DMS 273 (cell line): ENCODE measurements around the gene SAMHD1.
A peak's percentile ranks its signal among the peaks of the same experiment; 100 is the strongest.
"Not testable (repeated sequence)": the region's sequence is repeated elsewhere in the genome, so short reads cannot be mapped to it uniquely, and the experiment has no call there.

Source experiments
- DNase-seq: peaks from one replicate; lab custom pipeline; 2025; ENCODE audit not compliant: unreplicated experiment; lab: John Stamatoyannopoulos, UW

The SAMHD1 gene

DNA sequence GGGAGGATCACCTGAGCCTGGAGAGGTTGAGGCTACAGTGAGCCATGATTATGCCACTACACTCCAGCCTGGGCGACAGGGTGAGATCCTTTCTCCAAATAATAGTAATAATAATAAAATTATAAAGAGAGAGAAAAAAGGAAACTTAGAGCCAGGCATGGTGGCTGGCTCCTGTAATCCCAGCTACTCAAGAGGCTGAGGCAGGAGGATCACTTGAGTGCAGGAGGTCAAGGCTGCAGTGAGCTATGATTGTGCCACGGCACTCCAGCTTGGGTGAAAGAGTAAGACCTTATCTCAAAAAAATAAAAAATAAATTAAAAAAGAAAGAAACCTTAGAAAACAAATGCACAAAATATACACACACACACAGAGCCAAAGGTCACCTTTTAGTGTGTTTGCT is 5.2 kb upstream of the SAMHD1 start:
- DNase-seq, result no peak

DNA sequence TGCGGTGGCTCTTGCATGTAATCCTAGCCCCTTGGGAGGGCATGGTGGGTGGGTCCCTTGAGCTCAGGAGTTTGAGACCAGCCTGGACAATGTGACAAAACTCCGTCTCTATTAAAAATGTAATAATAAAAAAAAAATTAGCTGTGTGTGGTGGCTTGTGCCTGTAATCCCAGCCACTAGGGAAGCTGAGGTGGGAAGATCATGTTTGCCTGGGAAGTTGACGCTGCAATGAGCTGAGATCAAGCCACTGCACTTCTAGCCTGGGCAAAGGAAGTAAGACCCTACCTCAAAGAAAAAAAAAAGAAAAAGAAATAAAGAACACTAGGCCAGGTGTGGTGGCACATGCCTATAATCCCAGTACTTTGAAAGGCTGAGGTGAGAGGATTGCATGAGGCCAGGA is 4.5 kb upstream of the SAMHD1 start:
- no peak for DNase-seq

DNA sequence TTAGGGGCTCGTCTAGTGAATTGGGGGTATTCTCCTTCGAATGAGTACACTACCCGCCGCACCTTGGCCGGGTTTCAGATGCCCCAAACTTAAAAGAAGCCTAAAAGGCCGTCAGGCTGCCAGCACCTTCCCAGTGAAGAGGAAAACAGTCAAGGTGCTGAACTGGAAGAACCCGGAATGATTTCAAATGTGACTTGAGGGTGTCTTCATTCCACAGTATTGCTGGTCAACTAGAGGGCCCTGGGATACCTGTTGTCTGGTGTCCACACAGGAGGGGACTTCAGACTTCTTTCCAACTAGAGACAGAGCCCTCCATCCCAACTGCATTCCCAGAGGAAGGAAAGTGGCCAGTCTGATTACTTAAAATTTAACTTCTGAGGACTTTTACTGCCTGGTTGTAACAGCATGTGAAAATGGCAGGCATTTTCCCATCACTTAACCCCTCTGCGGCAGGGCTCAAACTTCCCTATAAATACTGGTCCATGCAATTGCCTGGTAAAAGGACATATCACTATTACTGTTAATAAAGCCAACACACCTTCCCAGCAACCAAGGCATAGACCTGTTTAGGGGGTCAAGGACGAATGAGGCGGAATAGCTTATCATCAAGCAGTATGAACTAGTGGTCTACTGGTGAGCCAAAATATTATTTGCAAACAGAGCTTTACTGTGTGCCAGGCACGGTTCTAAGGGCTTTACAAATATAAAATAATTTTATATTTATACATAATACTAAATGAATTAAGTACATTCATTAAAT is 651 bp upstream of the SAMHD1 start:
- no peak for DNase-seq

DNA sequence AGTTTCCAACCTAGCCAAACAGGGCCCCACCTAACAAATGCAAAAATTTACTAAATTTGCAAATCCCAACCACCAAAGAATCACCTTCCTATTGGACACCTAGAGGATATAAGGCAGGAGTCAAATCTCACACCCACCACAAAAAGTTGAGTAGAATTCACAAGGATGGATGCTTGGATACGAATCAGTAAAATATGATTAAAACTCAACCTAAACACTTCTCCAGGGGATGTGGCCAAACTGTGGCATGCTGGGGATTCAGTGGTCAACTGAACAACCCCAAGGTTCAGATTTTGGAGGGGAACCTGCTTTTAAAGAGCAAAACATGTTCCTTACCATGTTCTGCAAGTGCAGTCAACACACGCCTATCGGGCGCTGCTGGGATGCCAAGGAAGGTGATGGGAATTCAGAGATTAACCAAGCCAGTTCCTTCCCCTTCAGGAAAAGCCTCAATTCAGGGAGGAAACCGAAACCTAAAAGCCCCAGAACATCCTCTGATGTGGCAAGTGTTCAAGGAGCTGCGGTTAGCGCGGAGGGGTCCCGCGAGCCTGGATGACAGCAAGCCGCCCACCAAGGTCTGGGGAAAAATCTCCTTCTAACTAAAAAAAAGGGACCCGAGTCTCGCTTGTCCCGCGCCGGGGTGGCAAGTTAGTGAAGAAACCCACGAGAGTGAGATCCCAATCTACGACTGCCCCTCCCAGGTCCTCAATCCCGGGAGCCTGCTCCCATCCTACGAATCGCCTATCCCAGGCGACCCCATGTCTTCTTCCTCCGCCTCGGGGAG is 902 bp downstream of the SAMHD1 start:
- DNase-seq, result peak; percentile 64

DNA sequence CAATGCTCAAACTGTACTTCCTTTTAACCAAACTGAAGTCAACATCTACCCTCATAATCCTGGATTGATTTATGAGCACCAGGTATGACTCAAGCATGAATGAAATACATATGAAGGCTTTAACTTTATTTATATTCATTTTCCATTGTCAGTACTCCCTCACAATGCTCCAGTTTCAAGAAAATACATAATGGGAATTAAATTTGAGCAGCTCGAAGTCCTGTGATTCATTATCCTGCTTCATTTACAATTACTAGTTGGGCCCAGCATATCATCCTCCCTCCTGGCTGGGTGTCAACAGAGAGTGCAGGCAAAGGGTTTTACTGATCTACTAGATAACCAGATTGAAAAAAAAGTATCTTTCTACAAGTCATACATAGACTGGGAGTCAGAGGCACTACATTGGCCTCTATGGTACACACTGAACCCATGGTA is 10.1 kb downstream of the SAMHD1 start:
- no peak for DNase-seq

DNA sequence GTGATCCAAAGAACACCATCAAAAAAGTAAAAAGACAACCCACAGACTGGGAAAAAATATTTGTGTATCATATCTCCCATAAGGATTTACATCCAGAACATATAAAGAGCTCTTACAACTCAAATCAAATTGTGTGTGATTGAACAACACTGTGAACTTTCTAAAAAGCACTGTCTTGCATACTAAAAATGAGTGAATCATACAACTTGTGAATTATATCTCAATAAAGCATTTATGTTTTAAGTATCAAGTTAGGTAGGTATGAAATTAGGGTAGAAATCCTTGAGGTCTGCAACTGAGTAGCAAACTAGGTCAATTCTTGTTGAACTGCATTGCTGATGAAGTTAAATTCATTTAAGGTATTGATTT is 14.1 kb downstream of the SAMHD1 start:
- no peak for DNase-seq

DNA sequence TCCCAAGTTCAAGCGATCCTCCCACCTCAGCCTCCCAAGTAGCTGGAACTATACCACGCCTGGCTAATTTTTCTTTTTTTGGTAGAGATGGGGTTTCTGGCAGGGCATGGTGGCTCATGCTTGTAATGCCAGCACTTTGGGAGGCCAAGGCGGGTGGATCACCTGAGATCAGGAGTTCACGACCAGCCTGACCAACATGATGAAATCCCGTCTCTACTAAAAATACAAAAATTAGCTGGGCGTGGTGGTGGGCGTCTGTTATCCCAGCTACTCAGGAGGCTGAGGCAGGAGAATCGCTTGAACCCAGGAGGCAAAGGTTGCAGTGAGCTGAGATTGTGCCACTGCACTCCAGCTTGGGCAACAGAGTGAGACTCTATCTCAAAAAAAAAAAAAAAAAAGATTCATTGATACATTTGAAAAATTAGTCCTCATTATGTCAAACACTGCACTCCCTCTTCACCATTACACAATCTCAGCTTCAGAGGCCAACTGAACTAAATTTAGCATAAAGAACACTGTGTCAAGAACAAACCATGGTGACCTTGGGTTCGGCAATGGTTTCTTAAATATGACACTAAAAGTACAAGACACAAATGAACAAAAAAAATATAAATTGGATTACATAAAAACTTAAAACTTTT is 14.6 kb downstream of the SAMHD1 start:
- not testable (repeated sequence) for DNase-seq

DNA sequence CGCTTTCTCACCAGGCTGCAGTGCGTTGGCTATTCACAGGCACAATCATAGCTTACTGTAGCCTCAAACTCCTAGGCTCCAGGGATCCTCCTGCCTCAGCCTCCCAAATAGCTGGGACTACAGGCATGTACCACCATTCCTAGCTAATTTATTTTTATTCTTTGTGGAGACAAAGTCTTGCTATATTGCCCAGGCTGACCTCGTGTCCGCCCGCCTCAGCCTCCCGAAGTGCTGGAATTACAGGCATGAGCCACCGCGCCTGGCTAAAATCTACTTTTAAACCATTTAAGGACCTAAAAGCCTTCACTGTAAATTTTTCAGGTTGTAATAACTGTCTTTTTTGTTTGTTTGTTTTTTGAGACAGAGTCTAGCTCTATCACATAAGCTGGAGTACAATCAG is 15.2 kb downstream of the SAMHD1 start:
- DNase-seq, result no peak

DNA sequence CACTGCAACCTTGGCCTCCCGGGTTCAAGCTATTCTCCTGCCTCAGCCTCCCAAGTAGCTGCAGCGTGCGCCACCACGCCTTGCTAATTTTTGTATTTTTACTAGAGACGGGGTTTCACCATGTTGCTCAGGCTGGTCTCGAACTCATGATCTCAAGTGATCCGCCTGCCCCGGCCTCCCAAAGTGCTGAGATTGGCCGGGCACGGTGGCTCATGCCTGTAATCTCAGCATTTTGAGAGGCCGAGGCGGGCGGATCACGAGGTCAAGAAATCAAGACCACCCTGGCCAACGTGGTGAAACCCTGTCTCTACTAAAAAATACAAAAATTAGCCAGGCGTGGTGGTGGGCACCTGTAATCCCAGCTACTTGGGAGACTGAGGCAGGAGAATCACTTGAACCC is 17.9 kb downstream of the SAMHD1 start:
- not testable (repeated sequence) for DNase-seq

DNA sequence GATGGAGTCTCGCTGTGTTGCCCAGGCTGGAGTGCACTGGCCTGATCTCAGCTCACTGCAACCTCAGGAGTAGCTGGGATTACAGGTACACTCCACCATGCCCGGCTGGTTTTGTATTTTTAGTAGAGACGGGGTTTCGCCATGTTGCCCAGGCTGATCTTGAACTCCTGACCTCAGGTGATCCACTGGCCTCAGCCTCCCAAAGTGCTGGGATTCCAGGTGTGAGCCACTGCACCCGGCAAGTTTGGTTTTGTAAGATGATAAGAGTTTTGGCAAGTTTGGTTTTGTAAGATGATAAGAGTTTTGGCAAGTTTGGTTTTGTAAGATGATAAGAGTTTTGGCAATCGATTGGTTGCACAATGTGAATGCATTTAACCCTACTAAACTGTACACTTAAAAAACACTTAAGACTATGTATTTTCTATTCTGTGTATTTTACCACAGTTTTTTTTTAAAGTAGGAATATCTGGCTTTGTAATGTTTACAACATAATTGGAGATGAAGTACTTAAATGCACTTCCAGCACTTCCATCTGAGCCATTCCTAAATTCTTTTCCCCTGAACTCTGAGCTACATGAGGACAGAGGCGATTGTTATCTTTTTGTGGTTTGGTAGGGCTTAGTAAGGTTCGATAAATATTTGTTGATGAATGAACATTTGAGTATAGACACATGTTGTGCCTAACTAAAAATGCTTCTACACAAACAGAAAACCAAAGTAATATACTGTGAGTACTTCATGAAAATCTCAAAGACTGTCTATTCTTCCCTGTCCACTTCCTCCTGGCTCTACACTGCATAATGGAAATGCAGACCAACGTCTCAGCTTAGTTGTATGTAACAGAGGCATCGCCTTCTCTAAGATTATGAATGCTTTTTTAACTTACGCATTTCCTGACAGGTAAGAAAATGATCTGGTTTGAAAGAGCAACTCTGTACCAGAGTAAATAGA is 18.8 kb downstream of the SAMHD1 start:
- DNase-seq, result no peak

DNA sequence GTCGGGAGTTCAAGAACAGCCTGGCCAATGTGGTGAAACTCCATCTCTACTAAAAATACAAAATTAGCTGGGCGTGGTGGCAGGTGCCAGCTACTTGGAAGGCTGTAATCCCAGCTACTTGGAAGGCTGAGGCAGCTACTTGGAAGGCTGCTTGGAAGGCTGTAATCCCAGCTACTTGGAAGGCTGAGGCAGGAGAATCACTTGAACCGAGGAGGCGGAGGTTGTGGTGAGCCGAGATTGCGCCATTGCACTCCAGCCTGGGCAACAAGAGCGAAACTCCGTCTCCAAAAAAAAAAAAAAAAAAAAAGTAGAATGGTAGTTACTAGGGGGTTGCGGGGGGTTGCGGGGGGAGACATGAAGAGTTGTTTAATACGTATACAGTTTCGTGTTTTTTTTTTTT is 19.4 kb downstream of the SAMHD1 start:
- not testable (repeated sequence) for DNase-seq

DNA sequence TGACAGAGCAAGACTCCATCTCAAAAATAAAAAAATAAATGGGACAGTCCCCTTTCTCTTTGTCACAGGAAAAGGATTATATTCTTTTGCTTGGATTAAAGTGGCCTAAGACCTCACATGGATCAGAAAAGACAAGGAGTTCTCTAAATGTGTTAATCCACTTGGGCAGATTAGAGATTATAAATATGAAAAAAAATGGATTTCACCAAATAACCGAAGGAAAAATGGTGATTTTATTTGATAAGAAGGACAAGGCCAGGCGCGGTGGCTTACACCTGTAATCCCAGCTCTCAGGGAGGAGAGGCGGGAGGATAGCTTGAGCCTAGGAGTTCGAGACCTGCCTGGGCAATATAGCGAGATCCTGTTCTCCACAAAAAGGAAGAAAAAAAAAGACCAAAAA is 21.8 kb downstream of the SAMHD1 start:
- no peak for DNase-seq

DNA sequence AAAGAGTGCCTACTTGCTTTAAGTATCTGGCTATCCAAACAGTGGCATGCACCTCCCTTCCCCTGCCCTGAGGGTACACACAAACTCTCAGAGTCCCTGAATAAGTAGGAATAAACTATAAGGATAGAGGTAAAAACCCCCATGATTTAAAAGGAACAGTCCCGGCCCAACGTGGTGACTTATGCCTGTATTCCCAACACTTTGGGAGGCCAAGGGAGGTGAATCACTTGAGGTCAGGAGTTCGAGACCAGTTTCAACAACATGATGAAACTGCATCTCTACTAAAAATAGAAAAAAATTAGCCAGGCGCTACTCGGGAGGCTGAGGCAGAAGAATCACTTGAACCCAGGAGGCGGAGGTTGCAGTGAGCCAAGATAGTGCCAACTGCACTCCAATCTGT is 22.2 kb downstream of the SAMHD1 start:
- DNase-seq, result no peak

DNA sequence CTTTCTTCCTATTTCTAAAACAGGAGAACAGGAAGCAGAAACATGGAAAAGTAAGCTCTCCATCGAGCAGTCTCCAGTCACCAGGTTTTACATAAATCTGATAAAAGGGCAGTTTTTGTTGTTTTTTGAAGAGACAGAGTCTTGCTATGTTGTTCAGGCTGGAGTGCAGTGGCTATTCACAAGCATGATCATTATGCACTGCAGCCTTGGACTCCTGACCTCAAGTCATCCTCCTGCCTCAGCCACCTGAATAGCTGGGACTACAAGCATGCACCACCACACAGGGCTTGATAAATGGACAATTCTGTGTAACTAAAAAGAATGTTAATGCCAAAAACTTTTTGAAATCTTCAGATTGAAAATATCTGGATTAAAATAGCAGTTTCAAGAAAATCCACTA is 23.8 kb downstream of the SAMHD1 start:
- DNase-seq, result no peak

DNA sequence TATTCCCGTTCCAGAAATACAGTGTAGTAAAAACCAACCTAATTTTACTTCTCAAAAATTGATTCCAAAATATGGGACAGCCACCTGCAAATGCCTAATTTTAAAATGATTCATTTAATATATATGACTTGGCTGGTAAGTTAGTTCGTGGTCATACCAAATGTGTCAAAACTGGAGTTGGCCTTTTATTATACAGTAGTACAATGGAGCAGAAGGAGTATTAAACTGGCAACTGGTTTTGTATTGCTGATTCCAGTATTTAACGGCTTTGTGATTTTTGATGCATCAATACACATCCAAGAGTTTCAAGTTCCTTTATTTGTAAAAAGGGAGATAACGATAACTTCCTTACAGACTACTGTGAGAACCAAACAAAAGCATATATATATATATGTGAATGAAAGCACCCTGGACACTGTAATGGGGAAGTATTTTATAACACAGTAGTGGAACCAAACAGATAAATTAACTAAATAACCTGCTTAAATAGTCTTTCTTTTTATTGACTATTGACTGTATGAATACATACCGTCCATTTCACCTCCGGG is 24.8 kb downstream of the SAMHD1 start:
- no peak for DNase-seq

DNA sequence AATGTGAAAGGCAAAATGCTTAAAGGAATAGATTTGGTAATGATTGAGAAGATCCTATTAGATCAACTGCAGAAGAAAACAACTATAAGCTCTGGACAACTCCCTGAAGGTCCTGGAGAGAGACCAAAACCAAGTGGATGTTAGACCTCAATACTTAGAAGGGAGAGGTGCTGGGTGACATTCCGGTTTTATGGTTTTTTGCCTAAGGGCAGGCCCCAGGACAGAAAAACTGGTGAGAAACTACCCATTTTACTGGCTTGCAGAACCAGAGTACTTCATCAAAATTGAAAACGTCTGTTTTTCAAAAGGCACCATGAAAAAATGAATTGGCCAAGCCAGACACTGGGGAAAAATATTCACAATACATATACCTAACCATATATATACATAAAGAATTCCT is 26.3 kb downstream of the SAMHD1 start:
- DNase-seq, result no peak

DNA sequence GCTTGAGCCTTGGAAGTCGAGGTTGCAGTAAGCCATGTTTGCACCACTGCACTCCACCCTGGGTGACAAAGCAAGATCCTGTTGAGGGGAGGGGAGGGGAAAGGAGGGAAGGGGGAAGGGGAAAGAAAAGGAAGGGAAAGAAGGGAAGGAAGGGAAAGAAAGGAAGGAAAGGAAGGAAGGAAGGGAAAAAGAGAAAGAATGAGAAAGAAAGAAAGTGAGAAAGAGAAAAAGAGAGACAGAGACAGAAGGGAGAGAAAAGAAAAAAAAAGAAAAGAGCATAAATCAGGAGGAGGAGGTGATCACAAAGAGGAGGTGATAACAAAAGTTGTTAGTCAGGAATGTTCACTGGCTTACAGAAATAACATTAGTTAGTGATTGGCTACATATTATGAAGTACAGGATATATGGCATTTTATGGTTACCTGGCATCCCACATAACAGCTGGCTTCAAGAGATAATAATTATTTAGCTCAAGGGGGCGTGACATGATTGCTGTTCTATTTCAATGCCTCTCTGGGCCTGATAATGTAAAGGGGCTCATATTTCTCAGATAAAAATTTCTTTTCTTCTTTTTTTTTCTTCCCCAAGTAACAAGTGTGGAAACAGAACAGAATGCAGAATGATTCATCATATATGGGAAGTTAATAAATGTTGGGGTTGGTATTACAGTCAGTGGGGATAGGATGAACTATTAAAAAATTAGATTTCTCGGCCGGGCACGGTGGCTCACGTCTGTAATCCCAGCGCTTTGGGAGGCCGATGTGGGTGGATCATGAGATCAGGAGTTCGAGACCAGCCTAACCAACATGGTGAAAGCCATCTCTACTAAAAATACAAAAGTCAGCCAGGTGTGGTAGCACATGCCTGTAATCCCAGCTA is 27.1 kb downstream of the SAMHD1 start:
- DNase-seq, result no peak

DNA sequence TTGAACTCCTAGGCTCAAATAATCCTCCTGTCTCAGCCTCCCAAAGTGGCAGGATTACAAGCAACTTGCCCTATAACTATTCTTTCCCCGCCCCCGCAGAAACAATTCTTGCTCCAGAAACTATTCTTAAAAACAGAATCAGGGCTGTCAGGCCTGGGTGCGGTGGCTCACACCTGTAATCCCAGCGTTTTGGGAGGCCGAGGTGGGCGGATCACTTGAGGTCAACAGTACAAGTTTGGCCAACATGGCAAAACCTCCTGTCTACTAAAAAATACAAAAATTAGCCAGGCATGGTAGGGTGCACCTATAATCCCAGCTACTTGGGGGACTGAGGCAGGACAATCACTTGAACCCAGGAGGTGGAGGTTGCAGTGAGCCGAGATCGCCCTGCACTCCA is 31.2 kb downstream of the SAMHD1 start:
- DNase-seq, result no peak

DNA sequence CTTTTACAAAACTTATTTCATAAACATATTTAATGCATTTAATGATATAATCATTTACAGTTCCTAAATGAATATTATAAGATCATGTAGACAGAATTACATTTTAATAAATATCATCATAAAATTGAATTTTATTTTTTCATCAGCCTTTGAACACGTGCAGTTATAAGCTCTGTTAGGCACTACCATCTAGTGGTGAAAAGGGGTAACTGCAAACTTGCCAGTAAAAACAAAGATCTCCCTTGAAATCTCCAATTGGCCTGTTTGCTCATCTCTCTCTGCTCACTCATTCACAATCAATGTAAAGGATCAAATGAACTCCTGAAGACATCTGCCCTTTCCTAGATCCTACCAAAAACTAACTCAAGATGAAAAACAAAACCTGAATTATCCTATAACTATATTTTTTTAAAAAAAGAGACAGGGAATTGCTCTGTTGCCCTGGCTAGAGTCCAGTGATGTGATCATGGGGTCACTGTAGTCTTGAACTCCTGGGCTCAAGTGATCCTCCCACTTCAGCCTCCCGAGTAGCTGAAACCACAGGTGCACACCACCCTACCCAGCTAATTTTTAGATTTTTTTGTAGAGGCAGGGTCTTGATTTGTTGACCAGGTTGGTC is 31.7 kb downstream of the SAMHD1 start:
- DNase-seq, result peak; percentile 71
